Cardiac fibroblast (primary cell): Measurements from ENCODE around the gene ALPI.

Experiments used
- DNase-seq, 2 donors: peaks; one replicate each; pipeline versions ENCODE4 v3.0.0 to v3.0.0-alpha.2; 2010; ENCODE audit warnings: low read depth in 2 of 2
- H3K4me3 ChIP-seq, 2 donors: replicated peaks in 1 of 2; 1 replicate in 1 of 2; 2 replicates in 1 of 2; pipeline ENCODE4 v1.5.1; 2011; ENCODE audit warnings: low read depth in 2 of 2, low read length in 2 of 2, mild to moderate bottlenecking in 2 of 2, moderate library complexity in 1 of 2
- CTCF ChIP-seq: IDR thresholded peaks from one replicate; pipeline ENCODE4 v1.5.1; 2011; ENCODE audit warnings: low read depth, mild to moderate bottlenecking, low read length, inconsistent platforms

Gene ALPI

GRCh38 chr2:232412986-232413385 lies 43.0 kb upstream of the ALPI start:
- TF ChIP-seq CTCF = no peak
- H3K4me3 ChIP-seq = no peak overlapping the region
- no peak for DNase-seq

DNA sequence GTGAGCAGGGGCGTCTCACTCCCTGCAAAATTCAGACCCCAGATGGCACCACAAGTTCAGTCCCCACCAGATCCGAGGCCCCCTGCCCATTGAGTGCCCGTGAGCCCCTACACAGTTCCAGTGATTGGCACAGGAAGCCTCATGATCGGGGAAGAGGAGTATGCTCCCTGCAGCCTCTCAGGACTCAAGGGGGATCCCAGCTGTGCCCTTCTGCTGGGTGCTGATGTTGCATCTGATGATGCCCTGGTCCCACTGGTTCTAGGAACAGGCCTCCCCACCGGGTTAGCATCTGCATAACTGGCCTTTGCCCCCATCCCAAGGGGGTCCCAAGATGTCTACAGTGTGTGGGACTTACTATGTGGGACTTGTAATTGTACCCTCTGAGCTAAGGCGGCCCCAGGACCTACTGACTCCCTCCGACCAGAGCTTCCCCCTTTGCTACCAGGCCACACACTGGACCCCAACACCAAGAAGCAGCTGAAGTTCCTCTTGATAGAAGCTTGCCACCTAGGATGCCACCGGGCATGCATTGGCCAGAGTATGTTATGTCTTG lies 40.7 kb upstream of the ALPI start:
- DNase-seq = no peak
- no peak for TF ChIP-seq CTCF

DNA sequence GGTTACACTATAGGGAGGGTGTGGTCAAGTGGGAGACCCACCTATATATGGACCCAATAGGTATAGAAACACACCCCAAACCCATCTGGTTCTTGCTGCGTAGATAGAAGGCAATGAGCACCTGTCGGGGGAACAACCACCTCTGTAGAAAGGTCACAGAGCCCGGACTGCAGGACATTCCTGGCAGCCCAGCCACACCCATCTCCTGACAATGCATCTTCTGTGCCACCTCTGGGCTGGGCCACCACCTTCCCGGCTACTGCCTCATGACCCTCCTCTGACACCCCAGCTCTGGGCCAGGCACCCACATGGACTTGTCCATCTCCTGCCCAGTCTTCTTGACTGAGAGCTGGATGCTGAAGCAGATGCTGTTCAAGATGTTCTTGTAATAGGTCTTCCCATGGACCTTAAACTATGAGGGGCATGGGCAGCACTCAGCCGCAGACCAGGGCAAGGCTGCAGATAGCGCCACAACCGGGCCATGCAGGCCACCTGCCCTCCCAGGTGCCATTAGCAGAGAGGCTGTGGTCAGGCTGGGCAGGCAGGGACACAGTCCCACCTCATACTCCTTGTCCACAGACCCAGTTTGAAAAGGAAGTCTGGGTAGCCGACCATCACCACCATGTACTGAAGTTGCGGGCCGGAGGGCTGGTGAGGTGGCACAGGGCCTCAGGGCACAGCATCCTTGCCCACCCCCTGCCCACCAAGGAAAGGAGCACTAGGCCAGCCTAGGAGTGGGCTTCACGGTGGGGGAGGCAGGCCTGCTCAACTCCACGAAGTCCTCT lies 40.0 kb upstream of the ALPI start:
- DNase-seq = no peak
- no peak overlapping the region for H3K4me3 ChIP-seq
- no peak for TF ChIP-seq CTCF

More for the DNA sequence above, 40.7 kb upstream of the ALPI start:
- H3K4me3 ChIP-seq = no peak overlapping the region

- H3K4me3 ChIP-seq = no peak overlapping the region
- TF ChIP-seq CTCF = no peak
- DNase-seq = no peak
Measured at GRCh38 chr2:232416521-232417470, 39.2 kb upstream of the ALPI start.

DNA sequence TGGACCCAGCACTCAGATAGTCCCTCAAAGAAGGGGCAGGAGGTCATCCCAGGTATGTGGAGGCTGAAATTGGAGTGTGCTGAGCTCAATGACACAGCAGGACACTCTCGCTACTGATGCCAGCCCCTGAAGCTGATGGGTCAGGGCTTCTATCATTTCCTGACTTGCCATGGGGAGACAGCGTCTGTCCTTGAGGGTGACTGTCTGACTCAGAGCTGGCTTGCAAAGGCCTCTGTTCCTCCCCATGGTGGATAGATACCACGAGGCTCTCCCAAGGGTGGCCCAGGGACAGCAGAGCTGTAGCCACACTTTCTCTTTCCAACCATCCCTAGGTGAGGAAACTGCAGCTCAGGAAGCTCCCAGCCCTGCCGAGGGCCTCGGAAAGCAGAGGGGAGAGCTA lies 38.5 kb upstream of the ALPI start:
- no peak for DNase-seq
- H3K4me3 ChIP-seq = no peak overlapping the region
- no peak for TF ChIP-seq CTCF

DNA sequence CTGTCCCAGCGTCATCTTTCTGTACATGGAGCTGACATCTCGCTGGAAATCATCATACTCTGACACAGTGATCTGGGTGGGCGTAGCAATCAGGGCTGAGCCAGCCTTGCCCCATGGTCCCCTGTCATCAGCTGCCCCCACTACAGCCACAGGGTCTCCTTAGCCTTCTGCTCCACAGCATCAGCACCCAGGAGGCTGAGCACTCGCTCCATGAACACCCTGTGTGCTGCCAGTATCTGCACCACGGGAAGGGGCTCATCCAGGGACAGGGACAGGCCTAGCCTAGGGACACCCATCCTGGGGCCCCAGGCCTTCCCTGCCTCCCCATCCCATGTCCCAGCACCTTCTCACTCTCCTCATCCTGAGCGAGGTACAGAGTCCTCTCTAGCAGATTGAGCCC lies 37.9 kb upstream of the ALPI start:
- no peak for DNase-seq
- no peak for TF ChIP-seq CTCF
- H3K4me3 ChIP-seq = no peak overlapping the region
